SK-N-SH (cell line): ENCODE results near the gene PLD6. TPM values are rescaled to one million over a fixed set of nuclear protein-coding genes. Genes with fewer than 3 reads are reported as not detected.

Experiments used
- CTCF ChIA-PET: fragments of 300-600, 350-600 bp; formaldehyde crosslinking; extraction: SDS; loops from one replicate; lab custom pipeline; 2021; lab: Yijun Ruan, JAX
- POLR2A ChIA-PET: fragments of 350-600 bp; sonication (Branson Sonifier 250); formaldehyde crosslinking; extraction: SDS; loops from one replicate; lab custom pipeline; 2020; ENCODE audit warnings: antibody characterized with exemption, inconsistent platforms; lab: Yijun Ruan, JAX
- DNase-seq: peaks from one replicate; pipeline ENCODE4 v3.0.0; 2012
- H2AFZ ChIP-seq: fragments of 200-600 bp; sonication (generic); 2 replicates; pipeline ENCODE4 v1.8.1; 2016; ENCODE audit warnings: antibody characterized with exemption, mild to moderate bottlenecking, low read depth
- H3F3A ChIP-seq: fragments of 200-600 bp; sonication (generic); replicated peaks from 2 replicates; pipeline ENCODE3; 2016; ENCODE audit warnings: antibody characterized with exemption, mild to moderate bottlenecking; ENCODE audit not compliant: insufficient read depth
- H3K27ac ChIP-seq, 2 experiments: fragments of 200-500 bp in 1 of 2; fragments of 200-600 bp in 1 of 2; sonication (Bioruptor generic) in 1 of 2; sonication (generic), shearing (Covaris generic) in 1 of 2; 2 replicates each; pipeline versions ENCODE4 v1.5.1 to v1.6.1; 2014 to 2016; ENCODE audit warnings: low read depth in 2 of 2, inconsistent platforms in 1 of 2, low read length in 1 of 2, mild to moderate bottlenecking in 1 of 2, mixed read lengths in 1 of 2
- H3K27me3 ChIP-seq: fragments of 200-600 bp; sonication (generic), shearing (Covaris generic); 2 replicates; pipeline ENCODE4 v1.6.1; 2016; ENCODE audit warnings: mixed run types; ENCODE audit not compliant: insufficient read depth
- H3K36me3 ChIP-seq, 2 experiments: fragments of 200-500 bp in 1 of 2; fragments of 200-600 bp in 1 of 2; sonication (Bioruptor generic) in 1 of 2; sonication (generic) in 1 of 2; replicated peaks in 1 of 2; 2 replicates each; pipeline versions ENCODE3 to v1.5.1; 2014 to 2016; ENCODE audit warnings: low read length in 1 of 2, mild to moderate bottlenecking in 1 of 2; ENCODE audit not compliant: insufficient read depth in 2 of 2, control insufficient read depth in 1 of 2
- H3K4me1 ChIP-seq, 2 experiments: fragments of 200-500 bp in 1 of 2; fragments of 200-600 bp in 1 of 2; sonication (Bioruptor generic) in 1 of 2; sonication (generic), shearing (Covaris generic) in 1 of 2; 2 replicates each; pipeline versions ENCODE4 v1.5.1 to v1.6.1; 2014 to 2016; ENCODE audit warnings: low read depth in 1 of 2, low read length in 1 of 2, mixed run types in 1 of 2; ENCODE audit not compliant: insufficient read depth in 2 of 2, control insufficient read depth in 1 of 2
- H3K4me2 ChIP-seq: fragments of 200-600 bp; sonication (generic), shearing (Covaris generic); 2 replicates; pipeline ENCODE4 v1.6.1; 2017; ENCODE audit warnings: mixed run types
- H3K4me3 ChIP-seq, 2 experiments: fragments of 200-500 bp in 1 of 2; fragments of 200-600 bp in 1 of 2; sonication (Bioruptor generic) in 1 of 2; sonication (generic), shearing (Covaris generic) in 1 of 2; 2 replicates each; pipeline versions ENCODE4 v1.5.1 to v1.8.1; 2014 to 2016; ENCODE audit warnings: low read depth in 2 of 2, inconsistent platforms in 1 of 2, low read length in 1 of 2, mild to moderate bottlenecking in 1 of 2, mixed read lengths in 1 of 2, moderate library complexity in 1 of 2
- H3K79me2 ChIP-seq: fragments of 200-600 bp; sonication (generic); 2 replicates; pipeline ENCODE4 v1.8.1; 2017; ENCODE audit warnings: mild to moderate bottlenecking; ENCODE audit not compliant: insufficient read depth
- H3K9ac ChIP-seq: fragments of 200-600 bp; sonication (generic); 2 replicates; pipeline ENCODE4 v1.6.1; 2017; ENCODE audit warnings: mixed run types
- H3K9me2 ChIP-seq: fragments of 200-600 bp; sonication (generic); 2 replicates; pipeline ENCODE4 v1.6.1; 2017; ENCODE audit warnings: mixed run types
- H3K9me3 ChIP-seq: fragments of 200-600 bp; sonication (generic); 2 replicates; pipeline ENCODE4 v1.6.1; 2017; ENCODE audit warnings: mixed run types, mild to moderate bottlenecking, moderate library complexity
- H4K20me1 ChIP-seq: fragments of 200-600 bp; sonication (generic); 2 replicates; pipeline ENCODE4 v1.6.1; 2017; ENCODE audit warnings: mild to moderate bottlenecking, mixed run types; ENCODE audit not compliant: insufficient read depth
- CHD2 ChIP-seq: fragments of 150-350 bp; IDR thresholded peaks from 2 replicates; pipeline ENCODE4 v1.6.1; 2018; ENCODE audit warnings: low read length; ENCODE audit not compliant: partially characterized antibody
- CTCF ChIP-seq: fragments of 200-600 bp; sonication (generic); IDR thresholded peaks from 2 replicates; pipeline ENCODE4 v1.6.1; 2017; ENCODE audit warnings: antibody characterized with exemption, mild to moderate bottlenecking, moderate library complexity
- EP300 ChIP-seq, 2 experiments: IDR thresholded peaks; 2 replicates each; pipeline versions ENCODE4 v1.4.0 to v1.6.1; 2012; ENCODE audit warnings: borderline replicate concordance in 1 of 2, low read depth in 1 of 2, low read length in 1 of 2
- GATA2 ChIP-seq: sonication (generic); formaldehyde crosslinking; IDR thresholded peaks from 2 replicates; pipeline ENCODE4 v1.5.0; 2020; ENCODE audit warnings: mild to moderate bottlenecking, missing genetic modification reagents
- IRF3 ChIP-seq: fragments of 150-350 bp; IDR thresholded peaks from 2 replicates; pipeline ENCODE4 v1.6.1; 2016; ENCODE audit warnings: mild to moderate bottlenecking, low read depth, low read length
- JUND ChIP-seq: IDR thresholded peaks from 2 replicates; pipeline ENCODE4 v1.4.0; 2012
- MAX ChIP-seq: IDR thresholded peaks from 2 replicates; pipeline ENCODE4 v1.4.0; 2012; ENCODE audit warnings: low read depth
- MEF2A ChIP-seq: IDR thresholded peaks from 2 replicates; pipeline ENCODE4 v1.4.0; 2012; ENCODE audit warnings: low read depth, borderline replicate concordance
- MXI1 ChIP-seq: IDR thresholded peaks from 2 replicates; pipeline ENCODE4 v1.6.1; 2012; ENCODE audit warnings: mild to moderate bottlenecking, low read depth, low read length, improper control_type of control experiment
- RAD21 ChIP-seq: IDR thresholded peaks from 2 replicates; pipeline ENCODE4 v1.6.1; 2012; ENCODE audit warnings: mild to moderate bottlenecking, low read length
- RFX5 ChIP-seq: IDR thresholded peaks from 2 replicates; pipeline ENCODE4 v1.6.1; 2012; ENCODE audit warnings: mild to moderate bottlenecking, improper control_type of control experiment, low read length
- RXRA ChIP-seq: IDR thresholded peaks from 2 replicates; pipeline ENCODE4 v1.4.0; 2012; ENCODE audit warnings: low read depth, mild to moderate bottlenecking, borderline replicate concordance
- SIN3A ChIP-seq: IDR thresholded peaks from 2 replicates; pipeline ENCODE4 v1.6.1; 2012; ENCODE audit warnings: low read depth, mild to moderate bottlenecking, low read length, moderate library complexity, borderline replicate concordance
- USF1 ChIP-seq: IDR thresholded peaks from 2 replicates; pipeline ENCODE4 v1.4.0; 2012; ENCODE audit warnings: low read depth, borderline replicate concordance
- USF2 ChIP-seq: fragments of 150-350 bp; IDR thresholded peaks from 2 replicates; pipeline ENCODE4 v1.6.1; 2017; ENCODE audit warnings: antibody characterized with exemption, low read length, low read depth, borderline replicate concordance
- ZBTB33 ChIP-seq: IDR thresholded peaks from 2 replicates; pipeline ENCODE4 v1.4.0; 2012; ENCODE audit warnings: low read depth, borderline replicate concordance
- WGBS: methylation state at CpG from one replicate; pipeline ENCODE4 v1.1.6; 2017; ENCODE audit warnings: low lambda C conversion rate; 5-methylcytosine and 5-hydroxymethylcytosine counted together
- polyA plus RNA-seq, 3 experiments: library from polyadenylated mRNA; depleted of rRNA; stranded (reverse); fragments of >200 nt; gene quantifications; 2 replicates each; pipeline ENCODE4 v1.2.3, GENCODE V29; 2012

The PLD6 gene
- polyA plus RNA-seq, 1 of the 3 experiments (the other 2 are of a cell fraction), result 3.7 TPM

- Histone ChIP-seq H2AFZ (no peak overlapping the region), H3K4me3 (no peak overlapping the region), H3K4me2 (no peak overlapping the region), H3F3A (peaks cover 6% of the 10 kb centered on the region), H3K36me3 (peaks cover 18 to 48% of the 10 kb centered on the region in 2 experiments), H4K20me1 (no peaks in the 10 kb centered on the region), H3K27ac (no peak overlapping the region), H3K79me2 (no peaks in the 10 kb centered on the region), H3K27me3 (no peaks in the 10 kb centered on the region), H3K9me3 (no peaks in the 10 kb centered on the region), H3K9ac (no peak overlapping the region), H3K9me2 (no peaks in the 10 kb centered on the region), H3K4me1 (no peaks in the 10 kb centered on the region)
- ChIA-PET CTCF (no interaction called here), POLR2A (interaction anchor here (0.8 kb wide), 1 partner anchor 8 kb away, joined by 3 read pairs; the partner anchor contains the start of gene PLD6)
- no peak for TF ChIP-seq USF2
- no peak for TF ChIP-seq IRF3
- no peak for TF ChIP-seq MAX
- 89% methylated on average over 7 of the region's 10 CpGs for WGBS
- no peak for DNase-seq
These were observed 7.6 kb upstream of the PLD6 start for GRCh38 chr17:17213775-17214174.

GRCh38 chr17:17207998-17208397, 1.9 kb upstream of the PLD6 start:
- POLR2A ChIA-PET, result interaction anchor here (1.9 kb wide), 1 partner anchor 29 kb away, joined by 5 read pairs; the partner anchor contains the start of gene FLCN

More at GRCh38 chr17:17207998-17208397, 1.9 kb upstream of the PLD6 start:
- Histone ChIP-seq H3K36me3 (peaks cover 3 to 6% of the 10 kb centered on the region in 2 experiments), H3K27ac (no peak overlapping the region), H3F3A (peaks cover 21% of the 10 kb centered on the region), H3K79me2 (peaks cover 12% of the 10 kb centered on the region; the same call in 1 of the 2 replicates), H3K9me2 (no peaks in the 10 kb centered on the region), H3K9me3 (no peaks in the 10 kb centered on the region), H2AFZ (no peak overlapping the region), H3K4me2 (no peak overlapping the region), H3K9ac (no peak overlapping the region), H4K20me1 (no peaks in the 10 kb centered on the region), H3K27me3 (no peaks in the 10 kb centered on the region), H3K4me1 (peaks cover 20 to 29% of the 10 kb centered on the region in 2 experiments; a peak in 3 of 4 replicates), H3K4me3 (no peak overlapping the region)
- DNase-seq, result no peak
- CTCF ChIA-PET, result interaction anchor here (1.2 to 1.5 kb wide), 2 partner anchors 13 to 15 kb away, joined by 3 read pairs; no protein-coding TSS in a partner anchor
- TF ChIP-seq MXI1, result no peak
- TF ChIP-seq IRF3, result no peak
- no peak for TF ChIP-seq RAD21
- no peak for TF ChIP-seq USF1
- no peak for TF ChIP-seq JUND
- TF ChIP-seq EP300 (IDR thresholded peaks at IDR 0.05; ENCODE audit: borderline replicate concordance in 1 of 2, low read depth in 1 of 2, low read length in 1 of 2), result no peak
- no peak for TF ChIP-seq SIN3A
- TF ChIP-seq GATA2 (CRISPR knock-in tag), result no peak
- no peak for TF ChIP-seq CTCF
- TF ChIP-seq RFX5, result no peak
- TF ChIP-seq RXRA, result no peak
- TF ChIP-seq MEF2A, result no peak
- TF ChIP-seq CHD2, result no peak
- TF ChIP-seq ZBTB33, result no peak
- WGBS, result 89% methylated on average over 8 of the region's 8 CpGs
